HS-5 (cell line): ENCODE data around the gene DIDO1.
A peak's percentile ranks its signal among the peaks of the same experiment; 100 is the strongest.

Experiments
- DNase-seq: peaks from one replicate; pipeline ENCODE4 v3.0.0-alpha.2; 2012; ENCODE audit warnings: low read depth

Gene DIDO1

DNA sequence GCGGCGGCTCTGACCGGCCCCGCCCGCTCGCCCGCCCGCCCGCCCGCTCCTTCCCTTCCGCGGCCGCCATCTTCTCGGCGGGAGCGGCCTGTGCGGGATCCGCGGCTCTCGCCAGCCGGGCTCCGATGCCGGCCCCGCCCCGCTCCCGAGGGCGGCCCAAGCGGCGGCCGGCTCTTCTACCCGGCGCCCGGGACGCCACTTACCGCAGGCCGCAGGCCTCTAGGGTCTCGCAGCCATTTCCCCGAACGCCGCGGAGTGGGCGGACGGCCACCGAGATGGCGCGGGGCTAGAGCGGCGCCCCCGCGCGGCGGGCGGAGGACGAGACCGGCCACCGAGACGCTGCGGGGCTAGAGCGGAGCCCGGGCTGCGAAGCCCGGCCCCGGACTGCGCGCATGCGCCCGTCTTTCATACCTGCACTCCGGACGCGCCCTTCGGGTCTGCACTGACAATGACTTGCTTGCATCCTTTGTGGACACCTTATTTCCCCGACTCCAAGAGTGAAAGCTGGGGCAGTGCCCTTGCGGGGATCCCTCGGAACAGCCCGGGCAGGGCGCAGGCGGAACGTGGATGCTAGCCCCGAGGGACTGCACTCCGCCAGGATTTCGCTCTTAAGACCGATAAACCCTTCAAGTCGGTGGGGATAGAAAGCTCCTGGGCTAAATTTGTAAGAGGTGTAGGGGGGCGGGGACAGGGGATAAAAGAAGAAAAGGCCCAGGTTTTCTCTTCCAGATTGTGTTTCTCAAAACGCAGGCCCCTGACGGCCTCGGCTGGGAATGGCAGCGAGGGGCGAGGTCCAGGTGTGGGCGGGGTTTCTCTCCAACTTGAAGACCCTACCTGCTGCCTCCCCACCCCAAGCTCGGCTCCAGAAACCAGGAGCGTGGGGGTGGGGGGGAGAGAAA lies at the start of gene DIDO1:
Gene DIDO1, minus strand, starts transcription at position 277 of the 899 bp plus-strand sequence.
- DNase-seq = peak; percentile 59

DNA sequence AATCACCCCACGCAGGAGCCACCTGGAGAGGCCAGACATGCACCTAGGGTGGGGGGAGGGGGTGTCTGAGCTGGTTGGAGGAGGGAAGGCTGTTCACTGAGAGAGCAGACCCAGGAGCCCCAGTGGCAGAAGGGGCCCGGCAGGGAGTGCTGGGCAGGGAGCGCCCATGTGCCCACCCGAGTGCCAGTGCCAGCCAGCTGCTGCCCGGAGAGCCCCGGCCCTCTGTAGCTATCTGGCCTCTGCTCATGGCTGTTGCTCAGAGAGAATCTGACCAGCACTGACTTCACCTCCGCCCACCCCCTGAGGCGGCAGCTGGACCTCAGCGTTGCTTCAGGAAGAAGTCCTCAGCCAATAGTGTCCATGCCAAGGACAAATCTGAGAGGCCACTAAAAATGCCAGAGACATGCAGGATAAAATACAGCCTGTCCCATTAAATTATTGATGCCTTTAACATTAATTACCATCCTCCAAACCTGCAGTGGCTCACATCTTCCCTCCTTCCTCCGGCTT lies 49.0 kb upstream of the DIDO1 start:
- DNase-seq = no peak

DNA sequence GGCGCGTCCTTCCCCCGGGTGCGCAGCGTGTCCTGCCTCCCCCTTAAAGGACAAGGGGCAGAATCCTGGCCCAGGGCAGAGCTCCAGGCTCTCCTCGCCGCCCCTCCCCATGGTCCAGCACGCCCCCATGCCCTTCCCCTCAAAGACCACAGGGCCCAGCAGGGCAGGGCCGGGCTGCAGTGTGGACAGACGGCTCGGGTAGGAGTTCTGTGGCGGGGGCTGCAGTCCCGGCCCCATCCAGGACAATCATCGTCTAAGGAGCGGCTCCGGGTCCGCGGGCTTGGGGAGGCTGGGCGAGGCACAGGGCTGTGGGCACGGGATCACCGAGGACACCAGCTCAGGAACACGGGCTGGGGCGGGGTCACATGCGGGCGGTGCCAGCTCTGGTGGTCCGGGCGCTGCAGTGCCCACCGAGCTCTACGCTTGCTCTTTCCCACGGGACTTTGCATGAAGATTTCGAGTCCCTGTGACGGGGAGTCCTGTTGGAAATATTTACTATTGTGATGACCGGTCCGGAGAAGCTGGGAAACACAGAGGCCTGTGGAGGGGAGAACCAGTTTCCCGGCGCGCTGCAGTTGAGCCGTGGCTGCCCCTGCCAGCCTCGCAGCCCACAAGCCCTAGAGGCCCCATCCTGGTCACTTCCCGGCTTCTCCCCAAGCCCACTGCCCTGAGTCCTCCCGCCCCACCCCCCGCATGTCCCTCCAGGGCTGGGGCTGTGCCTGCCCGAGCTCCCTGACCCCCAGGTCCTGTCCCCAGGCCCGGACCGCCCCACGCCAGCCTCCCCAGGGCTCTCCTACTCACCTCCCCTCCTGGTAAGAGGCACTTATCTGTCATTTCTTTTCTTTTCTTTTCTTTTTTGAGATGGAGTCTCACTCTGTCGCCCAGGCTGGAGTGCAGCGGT lies 46.8 kb upstream of the DIDO1 start:
- no peak for DNase-seq

DNA sequence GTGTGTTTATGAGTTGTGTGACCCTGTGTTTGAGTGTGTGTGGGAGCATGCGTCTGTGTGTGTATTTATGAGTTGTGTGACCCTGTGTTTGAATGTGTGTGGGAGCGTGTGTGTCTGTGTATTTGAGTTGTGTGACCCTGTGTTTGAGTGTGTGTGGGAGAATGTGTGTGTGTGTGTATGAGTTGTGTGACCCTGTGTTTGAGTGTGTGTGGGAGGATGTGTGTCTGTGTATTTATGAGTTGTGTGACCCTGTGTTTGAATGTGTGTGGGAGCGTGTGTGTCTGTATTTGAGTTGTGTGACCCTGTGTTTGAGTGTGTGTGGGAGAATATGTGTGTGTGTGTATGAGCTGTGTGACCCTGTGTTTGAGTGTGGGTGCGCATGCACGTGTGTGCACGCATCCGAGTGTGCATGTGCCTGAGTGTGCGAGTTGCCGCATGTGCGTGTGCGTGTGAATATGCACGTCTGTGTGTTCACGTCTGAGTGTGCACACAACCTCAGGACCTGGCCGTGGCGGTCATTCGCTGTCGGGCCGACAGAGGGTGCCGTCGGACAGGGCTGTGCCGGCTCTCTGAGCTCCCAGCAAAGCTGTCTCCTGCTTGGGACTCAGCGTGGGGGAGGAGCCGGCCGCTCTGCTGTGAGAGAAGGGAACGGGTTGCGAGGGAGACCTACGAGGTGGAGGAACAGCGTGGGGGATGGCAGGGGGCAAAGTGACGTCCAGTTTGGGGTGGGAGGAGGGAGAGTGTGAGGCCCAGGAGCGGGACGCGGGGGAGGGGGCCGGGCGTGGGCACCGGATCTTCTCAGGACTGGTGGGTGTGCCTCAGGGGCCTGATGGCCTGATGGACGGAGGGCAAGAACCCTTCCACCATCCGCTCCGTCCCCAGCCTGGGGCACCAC lies 45.9 kb upstream of the DIDO1 start:
- peak; percentile 60 for DNase-seq

DNA sequence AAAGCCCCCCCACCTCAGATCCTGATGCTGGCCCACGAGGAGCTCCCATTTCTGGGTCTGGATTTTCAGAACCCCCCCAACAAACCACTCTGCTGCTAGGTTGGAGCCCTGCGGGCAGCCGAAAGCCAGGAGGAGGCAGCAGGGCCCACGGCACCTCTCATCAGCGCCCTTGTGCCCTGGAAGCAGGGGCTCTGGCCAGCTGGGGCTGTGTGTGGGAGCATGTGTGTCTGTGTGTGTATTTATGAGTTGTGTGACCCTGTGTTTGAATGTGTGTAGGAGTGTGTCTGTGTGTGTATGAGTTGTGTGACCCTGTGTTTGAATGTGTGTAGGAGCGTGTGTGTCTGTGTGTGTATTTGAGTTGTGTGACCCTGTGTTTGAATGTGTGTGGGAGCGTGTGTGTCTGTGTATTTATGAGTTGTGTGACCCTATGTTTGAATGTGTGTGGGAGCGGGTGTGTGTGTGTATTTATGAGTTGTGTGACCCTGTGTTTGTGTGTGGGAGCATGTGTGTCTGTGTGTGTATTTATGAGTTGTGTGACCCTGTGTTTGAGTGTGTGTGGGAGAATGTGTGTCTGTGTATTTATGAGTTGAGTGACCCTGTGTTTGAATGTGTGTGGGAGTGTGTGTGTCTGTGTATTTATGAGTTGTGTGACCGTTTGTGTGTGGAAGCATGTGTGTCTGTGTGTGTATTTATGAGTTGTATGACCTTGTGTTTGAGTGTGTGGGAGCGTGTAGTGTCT lies 45.1 kb upstream of the DIDO1 start:
- DNase-seq = no peak

DNA sequence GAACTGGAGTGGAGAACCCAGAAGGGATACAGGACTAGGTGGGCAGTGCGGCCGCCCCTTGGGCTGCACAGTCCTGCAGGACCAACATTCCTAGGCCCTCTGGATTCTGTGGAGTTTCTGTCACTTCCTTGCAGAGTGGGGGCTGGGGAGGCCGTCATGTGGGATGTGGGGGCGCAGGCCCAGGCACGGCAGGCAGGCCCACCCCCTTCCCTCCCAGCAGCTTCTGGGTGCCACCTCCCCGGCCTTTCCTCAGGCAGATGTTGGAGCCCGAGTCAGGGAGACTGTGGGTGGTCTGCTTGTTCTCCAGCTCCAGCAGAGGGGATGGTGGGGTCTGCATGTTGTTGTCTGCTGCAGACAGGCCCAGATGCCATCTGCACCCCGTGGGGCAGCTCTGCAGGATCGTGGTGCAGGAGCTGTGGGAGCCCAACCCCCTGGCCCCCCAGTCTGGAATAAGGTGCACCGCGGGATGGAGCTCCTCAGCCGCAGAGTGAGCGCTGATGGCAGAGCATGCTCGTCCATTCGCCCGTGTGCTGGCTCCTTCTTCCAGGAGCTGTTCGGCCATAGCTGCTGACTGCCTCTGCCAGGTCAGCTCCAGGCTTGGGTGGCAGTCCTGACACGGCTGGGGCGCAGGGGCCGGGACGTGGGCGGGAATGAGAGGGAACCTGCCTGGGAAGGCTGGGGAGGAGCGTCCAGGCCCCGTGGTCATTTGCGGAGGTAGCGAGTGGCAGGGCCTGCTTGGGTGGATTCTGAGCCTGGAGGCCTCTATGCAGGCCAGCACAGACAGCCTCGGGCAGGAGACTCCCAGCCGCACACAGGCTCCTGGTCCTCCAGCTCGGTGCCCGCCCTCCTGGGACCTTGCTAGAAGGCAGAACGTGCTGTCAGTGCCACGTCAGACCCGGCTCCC lies 44.3 kb upstream of the DIDO1 start:
- no peak for DNase-seq

DNA sequence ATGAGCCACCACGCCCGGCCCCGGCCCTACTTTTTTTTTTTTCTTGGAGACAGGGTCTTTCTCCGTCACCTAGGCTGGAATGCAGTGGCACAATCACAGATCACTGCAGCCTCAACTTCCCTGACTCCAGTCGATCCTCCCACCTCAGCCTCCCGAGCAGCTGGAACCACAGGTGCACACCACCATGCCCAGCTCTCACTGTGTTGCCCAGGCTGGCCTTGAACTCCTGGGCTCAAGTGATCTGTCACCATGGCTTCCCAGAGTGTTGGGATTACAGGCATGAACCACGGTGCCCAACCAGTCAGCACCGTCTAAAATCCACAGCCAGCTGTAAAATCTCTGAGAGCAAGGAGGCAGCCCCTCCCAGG lies 43.6 kb upstream of the DIDO1 start:
- no peak for DNase-seq

DNA sequence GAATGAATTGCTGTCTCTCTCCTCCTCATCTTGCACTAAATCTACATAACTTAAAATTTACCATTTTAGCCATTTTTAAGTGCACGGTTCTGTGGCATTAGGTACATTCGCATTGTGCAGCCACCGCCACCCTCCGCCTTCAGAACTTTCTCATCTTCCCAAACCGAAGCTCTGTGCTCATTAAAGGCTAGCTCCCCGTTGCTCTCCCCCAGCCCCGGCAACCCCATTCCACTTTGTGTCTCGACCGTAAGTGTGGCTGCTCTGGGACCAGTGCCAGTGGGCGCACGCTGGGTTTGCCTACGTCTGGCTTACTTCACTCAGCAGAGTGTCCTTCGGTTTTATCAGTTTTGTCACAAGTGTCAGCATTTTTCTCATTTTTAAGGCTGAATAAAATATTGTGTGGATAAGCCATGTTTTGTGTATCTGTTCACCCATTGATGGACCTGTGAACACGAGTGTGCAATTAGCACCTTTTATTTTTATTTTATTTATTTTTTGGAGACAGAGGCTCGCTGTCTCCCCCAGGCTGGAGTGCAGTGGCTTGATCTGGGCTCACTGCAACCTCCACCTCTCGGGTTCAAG lies 43.0 kb upstream of the DIDO1 start:
- no peak for DNase-seq

DNA sequence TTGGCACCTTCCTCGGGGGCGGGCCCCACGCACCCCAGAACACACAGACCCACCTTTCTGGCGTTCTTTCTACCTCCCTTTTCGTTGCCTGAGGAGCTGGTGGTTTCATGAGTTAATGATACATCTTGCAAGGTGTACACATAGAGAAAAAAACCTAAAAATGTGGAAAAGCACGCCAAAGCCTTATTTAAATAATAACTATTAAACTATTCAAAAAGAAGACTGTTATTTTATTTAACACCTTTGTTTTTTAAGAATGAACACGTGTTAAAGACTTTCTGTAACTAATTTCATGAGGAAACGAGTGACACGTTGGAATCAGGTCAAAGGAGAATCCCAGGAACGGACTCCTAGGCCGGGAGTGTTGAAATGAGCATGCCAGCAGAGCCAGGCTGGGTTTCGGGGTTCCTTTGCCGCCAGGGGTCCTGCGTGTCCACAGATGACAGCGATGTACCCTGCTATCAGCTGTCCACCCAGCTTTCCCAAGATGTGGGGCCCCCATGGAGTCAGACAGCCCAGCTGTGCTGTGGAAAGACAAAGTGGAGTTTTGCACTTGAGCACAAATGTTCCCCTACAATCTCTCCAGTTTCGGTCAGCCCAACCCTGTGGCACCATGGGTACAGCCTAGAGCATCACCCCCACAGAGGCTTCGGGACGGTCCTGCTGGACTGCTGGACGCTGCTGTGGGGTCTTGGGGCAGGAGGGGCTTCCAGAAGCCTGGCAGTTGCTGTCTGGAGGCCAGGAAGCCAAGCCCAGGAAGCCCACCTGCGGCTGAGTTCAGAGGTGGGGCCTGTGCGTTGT lies 42.3 kb upstream of the DIDO1 start:
- no peak for DNase-seq

DNA sequence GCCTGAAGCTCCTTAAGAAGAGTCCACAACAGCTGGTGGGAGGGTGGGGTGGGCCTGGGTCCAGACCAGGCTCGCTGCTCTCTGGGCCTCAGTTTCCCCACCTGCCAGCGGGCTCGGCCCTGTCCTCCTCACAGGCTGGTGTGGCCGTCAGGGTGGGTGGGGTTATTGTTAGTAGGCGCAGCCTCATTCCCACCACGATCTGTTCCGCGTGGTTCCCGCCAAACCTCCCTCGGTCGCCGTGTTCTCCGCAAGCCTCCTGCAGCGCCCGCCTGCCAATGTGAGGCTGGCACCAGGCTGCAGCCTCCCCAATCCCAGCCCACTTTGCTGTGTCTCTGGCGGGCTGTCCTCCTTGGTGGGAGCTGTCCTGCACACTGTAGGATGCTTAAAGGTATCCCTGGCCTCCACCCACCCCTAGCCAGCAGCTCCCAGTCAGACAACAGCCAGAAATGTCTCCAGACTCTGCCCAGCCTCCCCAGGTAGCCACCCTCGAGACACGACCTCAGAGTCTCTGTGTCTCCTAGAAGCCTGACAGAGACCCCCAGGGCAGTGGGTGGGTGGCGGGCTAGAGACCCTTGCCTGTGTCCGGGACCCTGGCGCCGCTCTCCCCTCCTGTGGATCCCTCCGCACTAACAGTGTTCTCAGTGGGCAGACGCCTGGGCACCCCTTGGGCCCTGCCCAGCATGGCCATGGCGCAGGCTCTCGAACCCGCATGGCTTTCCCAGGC lies 41.5 kb upstream of the DIDO1 start:
- DNase-seq = no peak

DNA sequence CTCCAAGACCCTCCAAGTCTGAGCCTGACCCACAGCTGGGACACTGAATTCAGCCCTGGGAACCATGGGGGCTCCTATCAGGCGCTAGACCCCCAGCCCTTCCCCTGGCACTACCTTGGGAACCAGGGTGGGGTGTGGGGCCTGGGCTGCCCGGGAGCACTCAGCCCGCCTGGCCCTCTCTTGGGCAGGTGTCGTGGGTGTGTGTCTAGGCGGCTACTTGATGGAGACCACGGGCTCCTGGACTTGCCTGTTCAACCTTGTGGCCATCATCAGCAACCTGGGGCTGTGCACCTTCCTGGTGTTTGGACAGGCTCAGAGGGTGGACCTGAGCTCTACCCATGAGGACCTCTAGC lies 40.8 kb upstream of the DIDO1 start:
- no peak for DNase-seq

DNA sequence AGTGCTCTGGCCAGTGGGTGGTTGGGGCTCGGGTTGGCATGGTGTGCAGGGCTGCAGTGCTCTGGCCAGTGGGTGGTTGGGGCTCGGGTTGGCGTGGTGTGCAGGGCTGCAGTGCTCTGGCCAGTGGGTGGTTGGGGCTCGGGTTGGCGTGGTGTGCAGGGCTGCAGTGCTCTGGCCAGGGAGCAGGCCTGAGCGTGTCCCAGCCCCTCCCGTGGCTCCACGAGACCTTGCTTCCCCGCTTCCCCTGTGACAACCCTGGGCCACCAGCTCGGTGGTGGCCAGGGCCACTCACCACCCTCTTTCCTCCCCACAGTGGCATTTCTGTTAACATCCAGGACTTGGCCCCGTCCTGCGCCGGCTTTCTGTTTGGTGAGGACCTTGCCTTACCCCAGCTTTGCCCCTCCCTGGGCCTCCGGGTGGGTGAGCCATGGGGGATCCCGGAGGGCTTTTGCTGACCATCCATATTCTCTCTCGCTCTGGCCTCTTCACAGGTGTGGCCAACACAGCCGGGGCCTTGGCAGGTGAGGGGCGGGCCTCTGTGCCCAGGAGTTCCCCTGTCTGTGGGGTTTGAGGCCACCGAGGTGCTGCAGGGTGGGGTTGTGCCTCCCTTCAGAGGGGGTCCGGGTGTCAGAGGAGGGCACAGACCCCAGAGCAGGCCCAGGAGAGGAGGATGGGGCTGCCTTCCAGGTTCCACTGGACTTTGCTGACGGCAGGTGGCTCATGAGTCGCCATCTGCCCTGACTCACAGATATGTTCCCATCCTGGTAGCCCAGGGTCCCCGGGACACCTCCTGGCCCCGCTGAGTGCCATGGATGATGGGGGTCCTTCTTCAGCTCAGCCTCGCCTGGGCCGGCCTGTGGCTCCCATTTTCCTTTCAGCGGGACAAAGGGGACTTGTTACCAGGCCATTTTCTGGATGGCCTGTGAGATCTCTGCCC lies 40.2 kb upstream of the DIDO1 start:
- no peak for DNase-seq

DNA sequence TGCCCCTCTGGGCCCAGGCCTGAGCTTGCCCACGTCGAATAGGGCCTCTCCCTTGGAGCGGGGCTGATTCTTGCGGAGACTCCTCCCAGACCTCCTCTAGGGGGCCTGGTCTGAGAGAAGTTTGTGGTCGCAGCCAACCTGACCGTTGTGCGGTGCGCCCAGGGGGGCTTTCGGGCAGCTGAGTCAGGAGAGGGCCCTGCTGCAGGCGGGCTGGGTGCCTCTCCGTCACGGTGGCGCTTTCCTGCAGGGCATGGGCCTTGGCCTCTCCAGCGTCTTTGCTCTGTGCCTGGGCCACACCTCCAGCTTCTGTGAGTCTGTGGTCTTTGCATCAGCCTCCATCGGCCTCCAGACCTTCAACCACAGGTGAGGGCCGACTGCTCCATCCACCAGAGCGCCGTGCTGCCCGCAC lies 39.1 kb upstream of the DIDO1 start:
- DNase-seq = no peak

DNA sequence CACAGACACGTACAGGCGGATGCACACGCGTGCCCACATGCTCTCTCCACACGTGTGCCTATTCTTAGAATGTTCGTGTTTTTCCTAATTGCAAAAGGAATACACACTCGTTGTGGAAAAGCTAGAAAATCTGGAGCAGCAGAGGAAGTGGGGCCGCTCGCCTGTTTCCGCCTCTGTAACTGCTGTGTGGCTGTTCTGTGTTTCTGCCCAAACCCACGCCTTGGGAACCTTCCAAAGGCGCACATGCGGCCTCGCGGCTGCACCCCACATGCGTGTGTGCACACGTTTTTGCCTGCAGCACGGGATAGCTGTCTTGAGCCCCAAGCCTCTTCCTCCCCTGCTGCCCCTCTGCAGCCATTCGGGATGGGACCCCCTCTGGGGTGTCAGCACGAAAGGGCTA lies 38.4 kb upstream of the DIDO1 start:
- DNase-seq = no peak

DNA sequence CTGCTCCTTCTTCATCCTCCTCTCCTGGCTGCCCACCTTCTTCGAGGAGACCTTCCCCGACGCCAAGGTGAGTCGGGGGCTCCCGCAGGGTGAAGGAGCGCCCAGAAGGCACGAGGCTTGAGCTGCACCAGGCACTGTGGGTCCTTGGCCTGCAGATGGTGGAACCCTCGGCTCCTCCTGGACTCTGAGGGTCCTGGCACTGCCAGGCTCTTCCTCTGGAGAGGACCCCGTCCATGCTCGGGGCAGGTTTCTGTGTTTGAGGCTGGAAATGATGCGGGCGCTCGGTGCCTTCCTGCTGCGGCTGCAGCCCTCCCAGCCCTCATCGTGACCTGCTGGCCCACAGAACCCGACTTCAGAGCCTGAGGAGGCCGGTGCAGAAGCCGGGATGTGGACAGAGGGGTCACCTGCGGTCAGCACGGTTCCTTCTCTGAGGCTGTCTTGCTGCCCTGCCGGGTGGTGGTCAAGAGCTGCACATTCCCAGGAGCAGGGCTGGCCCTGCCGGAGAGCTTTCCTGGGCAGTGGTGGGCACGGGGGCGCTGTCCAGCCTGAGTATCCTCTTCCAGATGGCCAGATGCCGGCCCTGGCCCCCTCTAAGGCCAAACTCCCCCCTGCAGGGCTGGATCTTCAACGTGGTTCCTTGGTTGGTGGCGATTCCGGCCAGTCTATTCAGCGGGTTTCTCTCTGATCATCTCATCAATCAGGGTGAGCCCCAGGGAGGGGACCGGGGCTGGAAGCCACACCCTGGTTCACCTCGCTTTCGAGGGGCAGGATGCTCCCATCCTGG lies 37.5 kb upstream of the DIDO1 start:
- no peak for DNase-seq

DNA sequence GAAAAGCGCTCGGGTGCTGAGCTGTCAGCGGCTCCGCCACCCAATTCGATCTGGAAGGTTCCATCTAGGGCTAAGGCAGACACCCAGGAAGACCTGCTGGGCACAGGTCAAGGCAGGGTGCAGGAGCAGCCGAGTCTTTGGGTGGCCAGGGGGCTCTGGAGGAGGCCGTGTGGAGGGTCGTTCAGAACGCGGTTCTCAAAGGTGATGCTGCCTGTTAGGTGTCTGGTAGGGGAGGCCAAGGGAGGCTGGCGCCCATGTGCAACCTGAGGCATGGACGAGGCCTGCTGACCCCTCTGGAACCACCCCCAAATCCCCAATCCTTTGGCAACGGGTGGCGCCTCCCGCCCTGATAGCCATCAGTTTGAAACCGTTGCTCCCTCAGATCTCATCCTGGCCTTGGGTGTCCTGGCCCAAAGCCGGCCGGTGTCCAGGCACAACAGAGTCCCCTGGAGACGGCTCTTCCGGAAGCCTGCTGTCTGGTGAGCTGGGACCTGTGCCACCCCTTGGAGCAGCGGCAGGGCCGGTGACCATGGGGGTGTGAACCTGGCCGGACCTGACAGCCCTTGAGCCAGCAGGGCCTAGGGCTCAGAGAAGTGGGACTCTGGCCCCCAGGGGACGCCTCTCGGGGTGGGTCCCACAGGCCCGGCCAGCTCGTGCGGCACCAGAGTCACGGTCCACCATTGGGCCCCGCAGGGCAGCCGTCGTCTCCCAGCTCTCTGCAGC lies 36.7 kb upstream of the DIDO1 start:
- DNase-seq = no peak
